ENCODE measurements around the gene ZSWIM3.
A peak's percentile ranks its signal among the peaks of the same experiment; 100 is the strongest.
"Not testable (repeated sequence)": the region's sequence is repeated elsewhere in the genome, so short reads cannot be mapped to it uniquely, and the experiment has no call there.

Gene ZSWIM3

DNA sequence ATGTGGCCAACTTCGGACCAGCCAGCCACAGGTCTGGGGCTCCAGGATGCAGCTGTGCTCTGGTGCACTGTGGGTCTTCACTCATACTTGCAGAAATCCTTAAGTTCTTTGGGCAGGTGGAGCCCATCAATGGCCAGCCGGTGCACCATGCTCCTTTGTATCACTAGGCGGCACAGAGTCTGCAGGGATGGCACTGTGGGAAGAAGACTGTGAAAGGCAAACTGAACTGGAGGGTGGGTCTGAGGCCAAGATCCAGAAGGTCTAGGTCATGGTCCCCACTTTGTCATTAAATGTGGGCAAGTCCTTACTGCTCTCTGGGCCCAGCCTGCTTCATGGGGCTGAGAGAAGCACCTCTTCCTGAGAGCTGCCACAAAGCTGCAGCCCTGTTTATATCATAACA is 31.3 kb downstream of the ZSWIM3 start:
- no peak for DNase-seq (ENCODE audit: extremely low read depth in 1 of 2, low read depth in 1 of 2)

DNA sequence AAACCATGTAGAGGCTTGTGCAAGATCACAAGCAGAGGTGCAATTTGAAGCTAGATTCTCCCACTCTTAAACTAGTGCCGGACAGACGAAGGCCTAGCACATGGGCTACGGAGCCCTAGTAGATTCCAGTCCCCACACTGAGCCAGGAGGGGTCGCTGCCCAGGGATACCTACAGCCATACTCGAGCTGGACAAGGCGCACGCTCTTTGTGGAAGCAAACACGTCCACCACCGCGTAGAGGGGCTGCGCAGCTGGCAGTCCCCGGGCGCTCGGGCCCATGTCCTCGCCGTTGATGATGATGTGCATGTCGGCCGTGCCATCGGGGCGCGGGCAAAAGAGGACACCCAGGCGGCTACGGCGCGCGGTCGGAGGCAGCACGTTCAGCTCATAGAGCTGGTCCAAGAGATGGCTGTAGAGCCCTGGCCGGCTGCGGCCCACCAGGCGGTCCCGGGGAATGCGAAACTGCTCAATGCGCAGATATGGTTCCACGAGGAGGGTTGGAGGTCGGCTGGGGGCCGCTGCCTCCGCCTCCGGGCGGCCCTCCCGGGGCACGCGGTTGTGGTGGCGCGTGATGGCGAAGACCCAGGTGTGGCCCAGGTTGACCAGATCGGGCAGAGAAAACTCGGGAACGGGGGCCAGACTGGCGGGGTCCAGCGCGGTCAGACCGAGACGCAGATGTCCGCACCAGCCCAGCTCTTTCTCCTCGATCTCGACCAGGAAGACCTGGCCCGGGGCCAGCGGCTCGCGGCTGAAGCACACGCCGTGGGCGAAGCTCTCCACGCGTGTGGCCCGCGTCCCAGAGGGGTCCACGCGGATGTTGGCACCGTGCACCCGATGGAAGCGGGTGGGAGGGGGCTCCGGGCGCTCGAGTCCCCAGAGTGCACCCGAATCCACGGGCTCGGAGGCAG is 32.9 kb downstream of the ZSWIM3 start:
- peak in 1 of 2 donors; percentile 28 for DNase-seq (ENCODE audit: extremely low read depth in 1 of 2, low read depth in 1 of 2)

DNA sequence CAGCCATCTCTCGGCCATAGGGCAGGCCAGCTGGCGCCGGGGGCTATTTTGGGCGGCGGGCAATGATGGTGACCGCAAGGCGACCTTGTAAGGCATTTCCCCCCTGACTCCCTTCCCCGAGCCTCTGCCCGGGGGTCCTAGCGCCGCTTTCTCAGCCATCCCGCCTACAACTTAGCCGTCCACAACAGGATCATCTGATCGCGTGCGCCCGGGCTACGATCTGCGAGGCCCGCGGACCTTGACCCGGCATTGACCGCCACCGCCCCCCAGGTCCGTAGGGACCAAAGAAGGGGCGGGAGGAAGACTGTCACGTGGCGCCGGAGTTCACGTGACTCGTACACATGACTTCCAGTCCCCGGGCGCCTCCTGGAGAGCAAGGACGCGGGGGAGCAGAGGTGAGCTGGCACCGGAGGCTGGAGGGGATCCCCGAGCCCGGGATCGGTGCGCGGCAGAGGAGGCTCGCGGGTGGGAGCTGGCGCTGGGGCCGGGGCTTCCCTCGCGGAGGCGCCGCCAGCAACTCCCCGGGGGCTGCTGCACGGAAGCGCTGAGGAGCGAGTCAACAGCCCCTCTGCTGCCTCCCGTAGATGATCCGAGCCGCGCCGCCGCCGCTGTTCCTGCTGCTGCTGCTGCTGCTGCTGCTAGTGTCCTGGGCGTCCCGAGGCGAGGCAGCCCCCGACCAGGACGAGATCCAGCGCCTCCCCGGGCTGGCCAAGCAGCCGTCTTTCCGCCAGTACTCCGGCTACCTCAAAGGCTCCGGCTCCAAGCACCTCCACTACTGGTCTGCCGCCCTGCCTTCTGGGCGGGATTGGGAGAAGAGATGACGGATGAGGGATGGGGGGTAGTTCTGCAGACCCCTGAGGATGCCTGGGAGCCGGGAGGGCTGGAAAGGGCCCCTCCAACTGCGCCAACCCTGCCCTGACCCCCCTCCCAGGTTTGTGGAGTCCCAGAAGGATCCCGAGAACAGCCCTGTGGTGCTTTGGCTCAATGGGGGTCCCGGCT is 33.9 kb downstream of the ZSWIM3 start, which contains the start of the genes CTSA and NEURL2:
CTSA (plus strand) TSS at position 351 of the 999 bp plus-strand sequence; CDS start at position 585, 234 bp downstream.
NEURL2 (minus strand) TSS at position 224 of the 999 bp plus-strand sequence; CDS start at position 7, 217 bp downstream.
- peak; percentile 61 to 74 for DNase-seq (ENCODE audit: extremely low read depth in 1 of 2, low read depth in 1 of 2)

DNA sequence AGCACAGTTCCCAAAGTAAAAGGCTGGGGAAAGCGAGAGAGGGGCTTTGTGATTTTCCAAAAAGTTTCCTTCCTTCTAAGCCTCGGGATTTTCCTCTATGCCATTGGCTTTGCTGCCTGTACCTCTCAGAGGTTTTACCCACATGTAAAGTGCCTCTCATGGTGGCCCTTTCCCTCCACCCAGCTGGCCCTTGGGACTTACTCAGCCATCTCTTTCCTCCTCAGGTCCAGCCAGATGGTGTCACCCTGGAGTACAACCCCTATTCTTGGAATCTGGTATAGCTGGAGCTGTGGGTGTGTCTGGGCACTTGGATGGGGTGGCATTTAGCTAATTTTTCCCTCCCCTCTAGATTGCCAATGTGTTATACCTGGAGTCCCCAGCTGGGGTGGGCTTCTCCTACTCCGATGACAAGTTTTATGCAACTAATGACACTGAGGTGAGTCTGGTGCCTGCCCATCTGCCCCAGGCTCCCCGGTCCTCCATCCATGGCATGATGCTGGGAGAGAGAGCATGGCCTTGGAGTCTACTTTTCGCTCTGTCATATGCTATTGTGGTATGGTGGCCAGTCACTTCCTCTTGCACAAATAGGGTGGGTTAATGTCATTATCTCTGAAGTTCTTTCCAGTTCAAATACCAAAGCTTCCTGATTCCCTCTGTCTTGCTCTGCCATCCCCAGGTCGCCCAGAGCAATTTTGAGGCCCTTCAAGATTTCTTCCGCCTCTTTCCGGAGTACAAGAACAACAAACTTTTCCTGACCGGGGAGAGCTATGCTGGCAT is 34.8 kb downstream of the ZSWIM3 start:
- no peak for DNase-seq (ENCODE audit: extremely low read depth in 1 of 2, low read depth in 1 of 2)

DNA sequence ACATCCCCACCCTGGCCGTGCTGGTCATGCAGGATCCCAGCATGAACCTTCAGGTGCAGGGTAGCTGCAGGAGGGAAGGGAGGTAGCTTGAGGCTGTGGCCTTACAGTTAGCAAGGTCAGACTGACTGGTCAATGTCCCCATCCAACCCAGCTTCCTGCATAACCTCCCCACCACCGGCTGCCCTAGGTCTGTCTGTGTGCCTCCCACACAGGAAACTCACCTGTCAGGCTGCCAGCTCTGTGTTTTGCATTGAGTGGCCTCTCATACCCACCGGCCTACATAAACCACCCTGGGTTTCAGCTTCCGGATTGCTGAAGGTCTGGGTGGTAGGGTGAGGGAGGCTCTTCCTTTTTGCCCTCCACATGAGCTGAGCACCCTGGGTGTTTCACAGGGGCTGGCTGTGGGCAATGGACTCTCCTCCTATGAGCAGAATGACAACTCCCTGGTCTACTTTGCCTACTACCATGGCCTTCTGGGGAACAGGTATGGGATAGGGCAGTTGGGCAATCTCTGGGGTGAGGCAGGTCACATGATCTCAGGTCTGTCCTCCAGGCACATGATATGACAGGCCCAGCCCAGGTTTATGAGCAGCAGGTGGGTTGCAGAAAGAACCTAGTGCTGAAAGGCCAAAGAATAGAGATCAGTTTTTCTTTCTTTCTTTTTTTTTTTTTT is 35.5 kb downstream of the ZSWIM3 start:
- no peak for DNase-seq (ENCODE audit: extremely low read depth in 1 of 2, low read depth in 1 of 2)

DNA sequence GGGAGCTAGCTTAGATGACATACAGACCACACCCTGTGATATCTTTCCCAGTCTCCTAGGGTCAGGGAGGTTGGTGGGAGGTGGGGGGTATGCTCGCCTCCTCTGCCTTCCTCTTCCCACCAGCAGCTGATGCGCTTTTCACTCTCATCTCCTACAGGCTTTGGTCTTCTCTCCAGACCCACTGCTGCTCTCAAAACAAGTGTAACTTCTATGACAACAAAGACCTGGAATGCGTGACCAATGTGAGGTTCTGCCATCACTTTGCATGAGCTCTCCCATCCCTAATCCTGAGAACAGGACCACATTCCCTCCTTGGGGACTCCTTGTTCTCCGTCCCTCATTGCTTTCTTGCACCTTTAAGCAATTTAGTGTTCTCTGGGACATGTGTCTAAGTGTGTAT is 36.4 kb downstream of the ZSWIM3 start:
- no peak for DNase-seq (ENCODE audit: extremely low read depth in 1 of 2, low read depth in 1 of 2)

DNA sequence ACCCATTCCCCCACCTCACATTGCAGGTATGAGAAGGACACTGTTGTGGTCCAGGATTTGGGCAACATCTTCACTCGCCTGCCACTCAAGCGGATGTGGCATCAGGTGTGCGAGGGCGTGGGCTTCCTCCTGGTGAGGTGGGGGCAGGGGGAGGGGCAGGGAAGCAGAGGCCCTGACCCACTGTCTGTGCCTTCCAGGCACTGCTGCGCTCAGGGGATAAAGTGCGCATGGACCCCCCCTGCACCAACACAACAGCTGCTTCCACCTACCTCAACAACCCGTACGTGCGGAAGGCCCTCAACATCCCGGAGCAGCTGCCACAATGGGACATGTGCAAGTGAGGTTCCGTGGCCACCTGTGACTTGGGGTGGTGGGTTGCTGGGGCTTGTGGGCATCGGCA is 37.4 kb downstream of the ZSWIM3 start:
- no peak for DNase-seq (ENCODE audit: extremely low read depth in 1 of 2, low read depth in 1 of 2)

DNA sequence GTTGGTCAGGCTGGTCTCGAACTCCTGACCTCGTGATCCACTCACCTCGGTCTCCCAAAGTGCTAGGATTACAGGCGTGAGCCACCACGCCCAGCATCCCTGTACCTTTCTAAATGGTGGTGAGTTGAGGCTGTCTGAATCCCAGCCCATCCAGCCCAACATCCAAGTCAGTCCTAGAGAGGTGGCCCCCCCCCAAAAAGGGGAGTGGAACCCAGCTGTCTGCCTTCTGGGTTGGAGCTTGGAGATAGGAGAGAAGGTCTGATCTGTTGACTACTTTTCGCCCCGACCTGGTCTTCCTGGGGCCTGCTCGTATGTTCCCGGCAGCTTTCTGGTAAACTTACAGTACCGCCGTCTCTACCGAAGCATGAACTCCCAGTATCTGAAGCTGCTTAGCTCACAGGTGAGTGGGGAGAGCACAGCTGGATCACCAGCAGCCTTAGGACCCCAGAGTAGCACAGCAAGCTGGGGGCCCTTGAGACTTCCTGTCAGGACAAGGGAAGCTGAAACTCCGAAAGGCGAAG is 39.3 kb downstream of the ZSWIM3 start:
- no peak for DNase-seq (ENCODE audit: extremely low read depth in 1 of 2, low read depth in 1 of 2)

DNA sequence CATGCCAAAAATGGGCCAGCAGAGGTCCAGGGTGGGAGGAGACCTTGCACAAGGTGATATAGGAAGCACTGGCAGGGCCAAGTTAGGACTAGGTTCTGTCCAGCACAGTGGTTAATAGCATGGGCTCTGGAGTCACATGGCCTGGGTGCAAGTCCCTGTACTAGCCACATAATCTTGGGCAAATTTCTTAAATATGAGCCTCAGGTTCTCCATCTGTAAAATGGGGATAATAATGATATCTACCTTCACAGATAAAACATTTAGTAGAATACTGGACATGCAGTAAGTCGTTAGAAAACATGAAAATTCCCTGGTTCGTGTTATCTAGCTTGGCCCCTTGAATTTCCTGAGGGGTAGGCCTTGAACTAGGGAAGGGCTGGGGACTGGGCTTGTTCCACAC is 39.9 kb downstream of the ZSWIM3 start:
- DNase-seq (ENCODE audit: extremely low read depth in 1 of 2, low read depth in 1 of 2), result no peak

DNA sequence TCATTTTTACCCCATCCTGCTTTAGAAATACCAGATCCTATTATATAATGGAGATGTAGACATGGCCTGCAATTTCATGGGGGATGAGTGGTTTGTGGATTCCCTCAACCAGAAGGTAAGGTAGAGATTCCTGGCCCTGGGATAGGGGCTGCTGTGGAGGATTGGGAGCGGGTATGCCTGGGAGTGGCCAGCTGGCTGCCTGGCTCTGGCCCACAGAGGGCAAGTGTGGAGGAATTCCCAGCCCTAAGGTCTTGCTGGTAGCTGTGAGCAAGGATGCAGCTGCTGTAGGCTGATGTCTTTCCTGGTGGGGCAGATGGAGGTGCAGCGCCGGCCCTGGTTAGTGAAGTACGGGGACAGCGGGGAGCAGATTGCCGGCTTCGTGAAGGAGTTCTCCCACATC is 40.3 kb downstream of the ZSWIM3 start:
- DNase-seq (ENCODE audit: extremely low read depth in 1 of 2, low read depth in 1 of 2), result no peak

DNA sequence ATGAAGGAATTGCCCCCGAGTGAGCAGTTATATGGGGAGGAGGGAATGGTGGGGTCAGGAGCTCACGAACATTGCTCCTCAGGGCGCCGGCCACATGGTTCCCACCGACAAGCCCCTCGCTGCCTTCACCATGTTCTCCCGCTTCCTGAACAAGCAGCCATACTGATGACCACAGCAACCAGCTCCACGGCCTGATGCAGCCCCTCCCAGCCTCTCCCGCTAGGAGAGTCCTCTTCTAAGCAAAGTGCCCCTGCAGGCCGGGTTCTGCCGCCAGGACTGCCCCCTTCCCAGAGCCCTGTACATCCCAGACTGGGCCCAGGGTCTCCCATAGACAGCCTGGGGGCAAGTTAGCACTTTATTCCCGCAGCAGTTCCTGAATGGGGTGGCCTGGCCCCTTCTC is 40.9 kb downstream of the ZSWIM3 start:
- no peak for DNase-seq (ENCODE audit: extremely low read depth in 1 of 2, low read depth in 1 of 2)

DNA sequence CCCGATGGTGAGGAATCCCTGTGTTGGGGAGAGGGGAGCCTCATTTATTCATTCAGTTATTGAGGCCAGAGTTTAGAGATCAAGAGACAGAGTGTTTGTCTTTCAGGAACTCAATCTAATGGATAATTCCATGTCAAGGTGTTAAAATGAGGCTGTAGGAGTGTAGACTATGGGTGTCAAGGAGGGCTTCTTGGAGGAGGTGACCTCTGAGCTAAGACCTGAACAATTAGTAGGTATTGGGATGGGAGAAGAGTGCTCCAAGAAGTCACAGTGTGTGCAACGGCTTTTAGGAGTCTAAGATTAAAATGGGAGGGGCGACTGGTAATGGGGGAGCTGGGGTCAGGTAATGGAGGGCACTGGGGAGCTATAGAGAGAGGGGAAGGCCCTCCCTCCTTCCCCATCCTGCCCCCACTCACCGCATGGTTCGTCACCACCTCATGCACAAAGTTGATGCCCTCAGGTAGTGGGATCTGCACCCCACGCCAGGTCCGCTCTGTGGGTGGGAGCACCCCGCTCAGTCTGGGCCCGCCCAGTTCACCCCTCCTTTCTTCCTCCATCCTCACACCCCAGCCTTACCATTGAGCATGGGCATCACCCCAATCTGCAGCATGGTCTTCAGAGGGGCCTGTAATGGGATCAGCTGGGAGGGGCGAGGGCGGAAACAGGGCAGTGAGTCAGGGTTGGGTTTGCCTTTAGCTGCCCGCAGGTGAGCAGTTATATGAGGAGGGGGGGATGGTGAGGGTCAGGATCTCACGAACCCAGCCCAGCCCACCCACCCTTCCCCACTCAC is 41.8 kb downstream of the ZSWIM3 start:
- no peak for DNase-seq (ENCODE audit: extremely low read depth in 1 of 2, low read depth in 1 of 2)

DNA sequence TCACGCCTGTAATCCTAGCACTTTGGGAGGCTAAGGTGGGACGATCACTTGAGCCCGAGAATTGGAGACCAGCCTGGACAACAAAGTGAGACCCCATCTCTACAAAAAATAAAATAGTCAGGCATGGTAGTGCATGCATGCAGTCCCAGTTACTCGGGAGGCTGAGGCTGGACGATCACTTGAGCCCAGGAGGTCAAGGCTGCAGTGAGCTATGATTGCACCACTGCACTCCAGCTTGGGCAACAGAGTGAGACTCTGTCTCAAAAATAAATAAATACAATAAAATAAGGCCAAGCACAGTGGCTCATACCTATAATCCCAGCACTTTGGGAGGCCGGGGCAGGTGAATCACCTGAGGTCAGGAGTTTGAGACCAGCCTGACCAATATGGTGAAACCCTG is 43.9 kb downstream of the ZSWIM3 start:
- not testable (repeated sequence) for DNase-seq (ENCODE audit: extremely low read depth in 1 of 2, low read depth in 1 of 2)

DNA sequence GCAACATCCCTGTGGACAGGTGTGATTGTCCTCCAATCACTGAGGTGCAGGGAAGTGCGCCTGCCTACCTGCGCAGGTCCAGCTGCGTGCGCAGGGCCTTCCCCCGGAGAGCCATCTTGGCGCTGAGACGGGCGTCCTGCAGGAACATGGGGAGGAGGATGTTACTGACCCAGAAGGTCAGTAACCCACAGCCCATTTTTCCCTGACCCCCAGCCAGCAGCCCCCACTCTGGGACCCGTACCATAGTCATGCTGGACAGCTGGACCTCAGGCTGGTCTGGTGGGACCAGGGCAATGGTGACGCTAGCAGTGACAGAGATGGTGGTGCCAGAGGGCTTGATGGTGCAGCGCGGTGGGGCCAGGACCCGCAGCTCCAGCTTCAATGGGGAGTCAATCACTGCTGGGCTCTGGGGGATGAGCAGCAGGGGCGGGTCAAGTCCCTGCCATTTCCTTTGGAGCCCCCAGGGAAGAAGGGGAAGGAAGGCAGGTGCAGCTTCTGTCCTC is 44.8 kb downstream of the ZSWIM3 start:
- DNase-seq (ENCODE audit: extremely low read depth in 1 of 2, low read depth in 1 of 2), result no peak

DNA sequence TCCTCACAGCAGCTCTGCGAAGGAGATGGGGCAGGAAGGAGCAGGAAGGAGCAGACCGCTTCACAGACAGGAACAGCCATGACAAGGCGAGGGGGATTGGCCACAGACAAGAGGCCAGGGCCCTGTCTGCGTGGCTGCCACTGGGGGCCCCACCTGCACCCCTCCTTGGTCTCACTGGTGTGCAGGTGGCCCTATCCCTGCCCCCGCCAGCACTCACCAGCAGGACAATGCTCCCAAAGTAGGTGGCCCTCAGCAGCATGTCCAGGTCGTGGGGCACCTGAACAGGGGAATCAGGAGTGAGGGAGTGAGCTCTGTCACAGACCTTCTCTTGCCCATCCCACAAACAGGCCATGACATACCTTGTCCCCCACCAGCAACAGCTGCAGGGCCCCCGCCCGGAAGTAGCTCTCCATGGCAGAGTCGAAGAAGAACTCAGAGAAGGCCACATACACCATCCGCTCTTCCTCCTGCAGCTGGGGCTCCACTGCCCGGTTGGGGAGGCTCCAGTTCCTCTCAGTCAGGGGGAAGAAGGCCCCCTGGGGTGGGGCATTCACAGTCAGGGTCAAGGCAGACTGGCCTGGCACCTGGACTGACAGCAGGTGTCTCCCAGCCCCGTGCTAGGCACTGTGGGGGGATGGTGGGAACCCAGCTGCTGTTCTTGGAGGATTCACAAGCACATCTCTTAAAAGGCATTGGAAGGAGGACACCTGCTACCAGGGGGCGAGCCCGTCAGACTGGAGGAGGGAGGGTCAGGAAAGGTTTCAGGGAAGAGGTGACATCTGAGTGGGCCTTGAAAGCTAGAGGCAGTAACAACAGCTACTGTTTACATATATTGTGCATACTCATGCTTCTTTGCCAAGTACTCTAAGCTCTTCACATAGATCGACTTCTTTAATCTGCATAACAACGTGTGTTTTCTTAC is 47.4 kb downstream of the ZSWIM3 start:
- DNase-seq (ENCODE audit: extremely low read depth in 1 of 2, low read depth in 1 of 2), result no peak

DNA sequence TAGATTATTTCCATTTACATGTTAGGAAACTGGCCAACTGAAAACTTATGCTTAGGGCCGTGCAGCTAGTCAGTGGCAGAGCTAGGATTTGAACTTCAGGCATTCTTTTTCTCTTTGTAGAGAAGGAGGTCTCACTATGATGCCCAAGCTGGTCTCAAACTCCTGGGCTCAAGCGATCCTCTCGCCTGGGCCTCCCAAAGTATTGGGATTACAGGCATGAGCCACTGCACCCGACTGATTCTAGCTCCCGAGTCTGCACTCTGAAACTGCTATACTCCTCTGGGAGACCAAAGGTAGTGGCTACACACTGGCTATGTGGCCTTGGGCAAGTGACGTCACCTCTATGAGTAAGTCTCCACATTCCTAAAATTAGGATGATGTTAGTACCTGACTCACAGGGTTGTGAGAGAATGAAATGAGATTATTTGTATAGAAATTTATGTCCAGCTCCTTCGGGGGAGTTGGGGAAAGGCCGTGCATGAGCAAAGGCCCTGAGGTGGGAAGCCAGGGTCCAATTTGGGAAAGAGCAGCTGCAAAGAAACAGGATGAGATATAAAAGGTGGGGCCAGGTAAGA is 48.2 kb downstream of the ZSWIM3 start:
- DNase-seq (ENCODE audit: extremely low read depth in 1 of 2, low read depth in 1 of 2), result no peak

DNA sequence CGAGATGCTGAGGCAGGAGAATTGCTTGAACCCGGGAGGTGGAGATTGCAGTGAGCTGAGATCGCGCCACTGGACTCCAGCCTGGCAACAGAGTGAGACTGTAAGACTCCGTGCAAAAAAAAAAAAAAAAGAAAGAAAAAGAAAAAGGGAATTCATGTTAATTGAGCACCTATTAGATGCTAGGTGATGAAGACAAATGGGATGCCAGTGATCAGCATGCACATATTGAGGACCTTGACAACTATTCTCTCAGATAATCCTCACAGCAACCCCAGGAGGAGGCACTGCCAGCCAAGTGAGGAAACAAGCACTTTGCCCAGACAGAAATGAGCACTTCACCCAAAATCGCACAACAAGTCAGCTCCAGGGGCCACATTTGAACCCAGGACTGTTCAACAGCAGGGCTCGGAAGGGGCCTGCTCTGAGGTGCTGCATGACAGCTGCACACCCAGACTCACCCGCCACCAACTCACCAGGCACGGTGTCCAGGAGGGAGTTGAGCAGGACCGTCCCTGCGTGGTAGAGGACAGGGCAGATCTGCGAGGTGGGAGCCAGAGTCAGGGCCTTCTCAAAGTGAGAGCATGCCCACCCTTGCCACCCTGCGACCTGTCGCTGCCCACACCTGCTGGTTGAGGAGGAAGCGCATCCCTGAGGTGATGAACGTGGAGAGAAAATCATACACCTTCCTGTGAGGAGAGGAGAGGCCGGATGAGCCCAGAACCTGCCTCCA is 50.0 kb downstream of the ZSWIM3 start:
- DNase-seq (ENCODE audit: extremely low read depth in 1 of 2, low read depth in 1 of 2), result no peak

Measured in activated CD8-positive, alpha-beta memory T cell treated with anti-CD3 and anti-CD28 coated beads for 1 hour (primary cell).